Fibroblast of lung (primary cell): Measurements from ENCODE around the gene TES. TPM values are rescaled to one million over a fixed set of nuclear protein-coding genes. Genes with fewer than 3 reads are reported as not detected.
A peak's percentile ranks its signal among the peaks of the same experiment; 100 is the strongest.

Source experiments
- DNase-seq, 2 donors: peaks; one replicate each; pipeline versions ENCODE4 v3.0.0 to v3.0.0-alpha.2; 2010; ENCODE audit warnings: low read depth in 2 of 2
- H2AFZ ChIP-seq: 2 replicates; pipeline ENCODE4 v1.5.1; 2012; ENCODE audit warnings: low read length, control low read depth, inconsistent platforms
- H3K27ac ChIP-seq: 2 replicates; pipeline ENCODE4 v1.5.1; 2011; ENCODE audit warnings: low read length, control low read depth; ENCODE audit not compliant: insufficient read depth
- H3K27me3 ChIP-seq: 2 replicates; pipeline ENCODE4 v1.5.1; 2011; ENCODE audit warnings: mild to moderate bottlenecking, low read length; ENCODE audit not compliant: control insufficient read depth, insufficient read depth
- H3K36me3 ChIP-seq: 2 replicates; pipeline ENCODE4 v1.5.1; 2011; ENCODE audit warnings: low read length; ENCODE audit not compliant: control insufficient read depth, insufficient read depth
- H3K4me1 ChIP-seq: 2 replicates; pipeline ENCODE4 v1.5.1; 2011; ENCODE audit warnings: low read length; ENCODE audit not compliant: control insufficient read depth, insufficient read depth; ENCODE audit errors: extremely low read depth
- H3K4me2 ChIP-seq: 2 replicates; pipeline ENCODE4 v1.5.1; 2011; ENCODE audit warnings: low read length, control low read depth; ENCODE audit not compliant: insufficient read depth; ENCODE audit errors: extremely low read depth
- H3K4me3 ChIP-seq, 4 experiments: fragments of 200-600 bp in 1 of 4; sonication (generic) in 1 of 4; replicated peaks in 1 of 4; 2 replicates each; pipeline ENCODE4 v1.5.1; 2011 to 2016; ENCODE audit warnings: low read length in 4 of 4, low read depth in 3 of 4, mild to moderate bottlenecking in 3 of 4, control low read depth in 2 of 4, inconsistent platforms in 1 of 4, mixed read lengths in 1 of 4; ENCODE audit not compliant: insufficient read depth in 1 of 4; ENCODE audit errors: control extremely low read depth in 1 of 4
- H3K79me2 ChIP-seq: 2 replicates; pipeline ENCODE4 v1.5.1; 2012; ENCODE audit warnings: mild to moderate bottlenecking, low read length, inconsistent platforms; ENCODE audit not compliant: control insufficient read depth, insufficient read depth
- H3K9ac ChIP-seq: 2 replicates; pipeline ENCODE4 v1.5.1; 2011; ENCODE audit warnings: mild to moderate bottlenecking, low read length, control low read depth; ENCODE audit not compliant: insufficient read depth
- H3K9me3 ChIP-seq: 2 replicates; pipeline ENCODE4 v1.5.1; 2012; ENCODE audit warnings: low read depth, low read length; ENCODE audit not compliant: control insufficient read depth, insufficient read depth
- H4K20me1 ChIP-seq: 2 replicates; pipeline ENCODE4 v1.5.1; 2011; ENCODE audit warnings: low read length; ENCODE audit not compliant: control insufficient read depth, insufficient read depth; ENCODE audit errors: extremely low read depth
- CTCF ChIP-seq, 2 donors: IDR thresholded peaks in 1 of 2; conservative IDR thresholded peaks in 1 of 2; 1 replicate in 1 of 2; 2 replicates in 1 of 2; pipeline ENCODE4 v1.5.1; 2011 to 2012; ENCODE audit warnings: low read length in 2 of 2, control low read depth in 1 of 2, inconsistent platforms in 1 of 2, low read depth in 1 of 2, mild to moderate bottlenecking in 1 of 2
- EZH2 ChIP-seq: IDR thresholded peaks from 2 replicates; pipeline ENCODE4 v1.5.1; 2012; ENCODE audit warnings: low read length, control low read depth, mild to moderate bottlenecking; ENCODE audit errors: missing control alignments
- polyA plus RNA-seq, 2 donors: library from polyadenylated mRNA; depleted of rRNA in 1 of 2; stranded (reverse) in 1 of 2; unstranded in 1 of 2; fragments of >200 nt; gene quantifications; 2 replicates each; pipeline ENCODE4 v1.2.1, GENCODE V29; 2011 to 2012; ENCODE audit warnings: missing spikeins in 1 of 2
- total RNA-seq: library from RNA; depleted of rRNA; stranded (reverse); fragments of >200 nt; gene quantifications from 2 replicates; pipeline ENCODE4 v1.2.1, GENCODE V29; 2014

The TES gene
- total and polyA plus RNA-seq, 2 donors (not counting 1 experiment from before 2014, with no cell fraction given) = 17.7 to 64.1 TPM

GRCh38 chr7:116291937-116292336, 81.6 kb downstream of the TES start:
- Histone ChIP-seq H3K9me3 (no peaks in the 10 kb centered on the region), H3K36me3 (no peaks in the 10 kb centered on the region), H3K27me3 (no peaks in the 10 kb centered on the region), H3K4me1 (no peaks in the 10 kb centered on the region), H2AFZ (no peak overlapping the region), H3K4me3 (no peak overlapping the region), H3K79me2 (no peaks in the 10 kb centered on the region), H4K20me1 (no peaks in the 10 kb centered on the region), H3K27ac (no peak overlapping the region), H3K9ac (no peak overlapping the region), H3K4me2 (no peak overlapping the region)
- TF ChIP-seq CTCF (conservative IDR thresholded peaks at IDR 0.05 in 1 of 2, IDR thresholded peaks at IDR 0.05 in 1 of 2; ENCODE audit: low read depth in 1 of 2, low read length in 2 of 2) (no peak), EZH2 (no peak)
- DNase-seq = no peak

- no peaks in the 10 kb centered on the region for H3K9me3 ChIP-seq
- no peaks in the 10 kb centered on the region for H4K20me1 ChIP-seq
- H3K79me2 ChIP-seq = no peaks in the 10 kb centered on the region
- H3K27me3 ChIP-seq = no peaks in the 10 kb centered on the region
- H3K27ac ChIP-seq = no peak overlapping the region
- no peak for TF ChIP-seq CTCF (conservative IDR thresholded peaks at IDR 0.05 in 1 of 2, IDR thresholded peaks at IDR 0.05 in 1 of 2; ENCODE audit: low read depth in 1 of 2, low read length in 2 of 2)
- DNase-seq = no peak
- H2AFZ ChIP-seq = no peak overlapping the region
- H3K4me1 ChIP-seq = no peaks in the 10 kb centered on the region
- no peak overlapping the region for H3K4me3 ChIP-seq
- no peak overlapping the region for H3K4me2 ChIP-seq
- no peak overlapping the region for H3K9ac ChIP-seq
- no peaks in the 10 kb centered on the region for H3K36me3 ChIP-seq
These were observed 82.0 kb downstream of the TES start for GRCh38 chr7:116292381-116292780.

- DNase-seq = no peak
- Histone ChIP-seq H3K4me3 (no peak overlapping the region), H3K4me2 (no peak overlapping the region), H3K27me3 (no peaks in the 10 kb centered on the region), H3K79me2 (no peaks in the 10 kb centered on the region), H3K9me3 (no peaks in the 10 kb centered on the region), H3K36me3 (no peaks in the 10 kb centered on the region), H3K9ac (no peak overlapping the region), H3K4me1 (no peaks in the 10 kb centered on the region), H4K20me1 (no peaks in the 10 kb centered on the region), H3K27ac (no peak overlapping the region), H2AFZ (no peak overlapping the region)
- TF ChIP-seq CTCF (conservative IDR thresholded peaks at IDR 0.05 in 1 of 2, IDR thresholded peaks at IDR 0.05 in 1 of 2; ENCODE audit: low read depth in 1 of 2, low read length in 2 of 2) (peak in 1 of 2 donors; percentile 31), EZH2 (no peak)
These were observed 82.8 kb downstream of the TES start for GRCh38 chr7:116293139-116293538.
